Cardiac muscle cell (in vitro differentiated cells and primary cell): ENCODE results near the gene ASCL5. TPM values are rescaled to one million over a fixed set of nuclear protein-coding genes. Genes with fewer than 3 reads are reported as not detected.

Experiments
- DNase-seq, 2 donors: peaks; one replicate each; pipeline versions ENCODE4 v3.0.0 to v3.0.0-alpha.2; 2010 to 2017; ENCODE audit warnings: low read depth in 1 of 2, low spot score in 1 of 2
- H3K27ac ChIP-seq: fragments of 200-600 bp; sonication (generic); 2 replicates; pipeline ENCODE4 v1.5.1; 2016
- H3K27me3 ChIP-seq: fragments of 200-600 bp; sonication (generic); 2 replicates; pipeline ENCODE4 v1.6.0; 2016; ENCODE audit warnings: control low read depth
- H3K36me3 ChIP-seq: fragments of 200-600 bp; sonication (generic); 2 replicates; pipeline ENCODE4 v1.5.1; 2016; ENCODE audit warnings: control low read depth
- H3K4me1 ChIP-seq: fragments of 200-600 bp; sonication (generic); 2 replicates; pipeline ENCODE4 v1.8.1; 2017; ENCODE audit warnings: low read depth, mild to moderate bottlenecking, mixed run types
- H3K4me3 ChIP-seq: fragments of 200-600 bp; sonication (generic); 2 replicates; pipeline ENCODE4 v1.5.1; 2016; ENCODE audit warnings: mild to moderate bottlenecking
- H3K9me3 ChIP-seq: fragments of 200-600 bp; sonication (generic); 2 replicates; pipeline ENCODE4 v1.5.1; 2017; ENCODE audit warnings: low read depth, mild to moderate bottlenecking, control low read depth
- CTCF ChIP-seq: IDR thresholded peaks from 2 replicates; pipeline ENCODE4 v1.5.1; 2012; ENCODE audit warnings: low read depth, mild to moderate bottlenecking, low read length
- polyA plus RNA-seq: library from polyadenylated mRNA; unstranded; fragments of >200 nt; fragmentation: Nextera tagmentation; extraction: Ambion mirVana; gene quantifications from 2 replicates; pipeline ENCODE4 v1.2.1, GENCODE V29; 2016
- total RNA-seq: library from RNA; depleted of rRNA; stranded (reverse); fragments of >200 nt; gene quantifications from 2 replicates; pipeline ENCODE4 v1.2.3, GENCODE V29; 2016

ASCL5 gene
- total and polyA plus RNA-seq, 2 experiments from 2014 or later = 0.18 TPM; not detected in 1

DNA sequence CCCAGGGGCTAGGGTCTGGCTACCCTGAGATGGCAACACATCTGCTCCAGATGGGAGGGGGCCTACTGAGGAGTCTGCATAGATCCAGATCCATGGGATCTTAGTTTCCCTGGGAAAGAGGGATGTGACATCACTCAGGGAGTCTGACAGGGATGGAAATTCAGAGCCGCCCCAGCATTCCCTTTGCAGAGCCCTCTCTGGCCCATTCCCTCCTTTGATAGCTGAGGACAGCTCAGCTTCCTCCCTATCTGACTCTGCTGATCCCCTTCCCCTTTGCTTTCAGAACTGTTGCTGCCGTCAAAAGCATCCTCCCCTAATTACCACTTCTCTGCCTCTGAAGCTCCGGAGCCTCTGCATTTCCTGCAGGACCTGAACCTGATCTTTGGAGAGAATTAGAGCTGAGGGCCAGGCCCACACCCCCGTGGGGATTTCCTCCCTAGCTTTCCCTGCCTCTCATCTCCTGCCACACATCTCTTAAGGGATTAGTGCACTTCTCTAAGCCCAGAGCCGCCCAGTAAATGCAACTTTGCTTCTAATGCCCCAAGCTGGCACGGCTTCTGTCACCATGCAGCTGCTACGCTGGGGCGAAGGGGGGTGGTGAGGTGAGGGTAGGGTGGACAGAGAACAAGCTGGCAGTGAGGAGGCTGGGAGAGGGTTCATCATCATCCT, 9.5 kb upstream of the ASCL5 start:
- peaks cover 8% of the 10 kb centered on the region for H3K36me3 ChIP-seq
- no peaks in the 10 kb centered on the region for H3K9me3 ChIP-seq
- no peak overlapping the region for H3K4me3 ChIP-seq
- no peaks in the 10 kb centered on the region for H3K27me3 ChIP-seq
- H3K4me1 ChIP-seq = peaks cover 6% of the 10 kb centered on the region
- no peak overlapping the region for H3K27ac ChIP-seq
- TF ChIP-seq CTCF = no peak
- no peak for DNase-seq

DNA sequence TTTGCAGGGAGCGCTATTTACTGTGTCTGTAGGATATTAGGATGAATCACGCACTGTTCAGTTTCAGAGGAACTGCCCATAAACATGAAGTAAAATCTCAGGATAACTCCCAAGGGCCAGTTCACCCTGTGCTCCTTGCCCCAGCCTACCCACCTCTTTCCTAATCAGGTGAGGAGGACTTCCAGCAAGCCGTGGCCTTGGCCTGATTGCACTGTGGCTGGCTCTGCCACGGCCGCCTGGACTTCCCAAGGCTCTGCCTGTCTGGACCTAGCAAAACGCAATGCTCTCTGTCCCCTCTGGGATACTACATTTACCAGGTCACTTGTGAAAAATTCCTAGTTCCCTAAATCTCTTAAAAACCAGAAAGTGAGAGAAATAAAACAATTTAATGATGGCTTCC, 7.4 kb upstream of the ASCL5 start:
- H3K9me3 ChIP-seq = no peaks in the 10 kb centered on the region
- H3K36me3 ChIP-seq = peaks cover 5% of the 10 kb centered on the region
- TF ChIP-seq CTCF = no peak
- DNase-seq = no peak
- H3K4me3 ChIP-seq = no peak overlapping the region
- H3K27ac ChIP-seq = no peak overlapping the region
- no peaks in the 10 kb centered on the region for H3K27me3 ChIP-seq
- peaks cover 6% of the 10 kb centered on the region for H3K4me1 ChIP-seq

DNA sequence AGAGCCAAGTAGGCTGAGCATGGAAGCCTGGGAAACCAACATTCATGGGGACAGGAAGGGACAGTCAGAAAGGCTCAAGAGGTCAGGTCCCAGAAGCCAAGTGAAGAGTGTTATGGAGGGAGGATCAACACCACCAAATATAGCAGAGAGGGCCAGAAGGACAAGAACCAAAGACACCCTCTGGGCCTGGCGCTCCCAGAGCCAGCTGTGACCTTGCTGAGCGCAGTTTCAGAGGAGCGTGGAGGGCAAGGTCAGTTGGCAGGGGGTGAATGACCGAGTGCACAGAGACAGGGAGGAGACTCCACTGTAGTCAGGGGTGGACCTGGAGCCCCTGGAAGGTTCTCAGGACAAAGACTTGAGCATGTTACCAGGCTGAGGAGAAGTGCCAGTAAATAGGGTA, 4.4 kb upstream of the ASCL5 start:
- no peak for DNase-seq
- no peak overlapping the region for H3K27ac ChIP-seq

GRCh38 chr1:201128962-201129361, 2.0 kb upstream of the ASCL5 start:
- TF ChIP-seq CTCF = no peak
- H3K36me3 ChIP-seq = no peaks in the 10 kb centered on the region
- peaks cover 9% of the 10 kb centered on the region for H3K27me3 ChIP-seq
- no peak for DNase-seq
- no peak overlapping the region for H3K27ac ChIP-seq
- H3K4me3 ChIP-seq = no peak overlapping the region
- peaks cover 11% of the 10 kb centered on the region for H3K4me1 ChIP-seq
- no peaks in the 10 kb centered on the region for H3K9me3 ChIP-seq

More for the DNA sequence above, 4.4 kb upstream of the ASCL5 start:
- Histone ChIP-seq H3K36me3 (no peaks in the 10 kb centered on the region), H3K9me3 (no peaks in the 10 kb centered on the region), H3K4me3 (no peak overlapping the region), H3K27me3 (no peaks in the 10 kb centered on the region), H3K4me1 (peaks cover 15% of the 10 kb centered on the region)
- no peak for TF ChIP-seq CTCF

DNA sequence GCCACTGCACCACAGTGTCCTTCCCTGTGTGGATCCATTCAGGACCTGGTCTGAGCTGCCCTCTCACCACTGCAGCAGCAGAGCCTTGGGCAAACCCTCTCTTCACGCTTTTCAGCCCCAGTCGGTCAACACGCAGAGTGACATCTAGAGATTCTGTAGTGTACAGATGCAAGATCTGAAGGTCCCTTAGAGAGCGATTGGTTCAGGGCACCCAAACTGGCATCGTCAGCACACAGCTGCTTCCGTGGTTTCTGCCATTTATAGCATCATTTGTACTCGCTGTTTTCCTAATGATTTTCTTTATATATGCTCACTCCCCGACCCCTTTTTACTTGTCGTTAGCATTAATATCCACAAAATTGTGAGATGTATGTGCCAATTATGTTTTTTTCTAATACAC, 1.5 kb upstream of the ASCL5 start:
- no peak for DNase-seq
- H3K4me1 ChIP-seq = peaks cover 11% of the 10 kb centered on the region
- no peak for TF ChIP-seq CTCF

More for the DNA sequence above, 1.5 kb upstream of the ASCL5 start:
- H3K4me3 ChIP-seq = no peak overlapping the region
- H3K27ac ChIP-seq = no peak overlapping the region
- no peaks in the 10 kb centered on the region for H3K36me3 ChIP-seq
- no peaks in the 10 kb centered on the region for H3K9me3 ChIP-seq
- H3K27me3 ChIP-seq = peaks cover 10% of the 10 kb centered on the region
